Kidney epithelial cell (primary cell): ENCODE data around the gene DCDC2. TPM values are rescaled to one million over a fixed set of nuclear protein-coding genes. Genes with fewer than 3 reads are reported as not detected.

Experiments
- DNase-seq: peaks from one replicate; pipeline ENCODE4 v3.0.0-alpha.2; 2010; ENCODE audit warnings: low read depth
- H3K27me3 ChIP-seq: 2 replicates; pipeline ENCODE4 v1.6.0; 2011; ENCODE audit warnings: low read length; ENCODE audit not compliant: control insufficient read depth, insufficient read depth
- H3K36me3 ChIP-seq: 2 replicates; pipeline ENCODE4 v1.5.1; 2011; ENCODE audit warnings: low read length; ENCODE audit not compliant: control insufficient read depth, insufficient read depth
- H3K4me3 ChIP-seq: 2 replicates; pipeline ENCODE4 v1.5.1; 2011; ENCODE audit warnings: low read depth, mild to moderate bottlenecking, control low read depth, low read length
- CTCF ChIP-seq: IDR thresholded peaks from 2 replicates; pipeline ENCODE4 v1.5.1; 2011; ENCODE audit warnings: mild to moderate bottlenecking, moderate library complexity, low read length, control low read depth, inconsistent platforms; ENCODE audit not compliant: insufficient read depth, poor library complexity, severe bottlenecking
- total RNA-seq: library from RNA; depleted of rRNA; stranded (reverse); fragments of >200 nt; gene quantifications from 2 replicates; pipeline ENCODE4 v1.2.3, GENCODE V29; 2015

The DCDC2 gene
- total RNA-seq, 1 donor from 2014 or later = 43.9 TPM

- no peaks in the 10 kb centered on the region for H3K27me3 ChIP-seq
- H3K4me3 ChIP-seq = no peak overlapping the region
- peak; percentile 70 for TF ChIP-seq CTCF
- peaks cover 10% of the 10 kb centered on the region for H3K36me3 ChIP-seq
- peak; percentile 88 for DNase-seq
Observed at GRCh38 chr6:24283043-24283985, 74.5 kb downstream of the DCDC2 start.

GRCh38 chr6:24274441-24275083 is 83.3 kb downstream of the DCDC2 start:
- Histone ChIP-seq H3K27me3 (no peaks in the 10 kb centered on the region), H3K36me3 (peaks cover 8% of the 10 kb centered on the region), H3K4me3 (no peak overlapping the region)
- peak; percentile 46 for TF ChIP-seq CTCF
- DNase-seq = no peak

GRCh38 chr6:24273096-24273870 is 84.6 kb downstream of the DCDC2 start:
- no peak for TF ChIP-seq CTCF
- Histone ChIP-seq H3K27me3 (no peaks in the 10 kb centered on the region), H3K36me3 (peaks cover 4% of the 10 kb centered on the region), H3K4me3 (no peak overlapping the region)
- peak; percentile 70 for DNase-seq

- no peaks in the 10 kb centered on the region for H3K27me3 ChIP-seq
- DNase-seq = no peak
- TF ChIP-seq CTCF = no peak
- H3K4me3 ChIP-seq = no peak overlapping the region
- H3K36me3 ChIP-seq = peaks cover 4% of the 10 kb centered on the region
Observed at GRCh38 chr6:24272553-24272952, 85.3 kb downstream of the DCDC2 start.

- no peaks in the 10 kb centered on the region for H3K27me3 ChIP-seq
- no peak for DNase-seq
- no peak for TF ChIP-seq CTCF
- H3K4me3 ChIP-seq = no peak overlapping the region
- peaks cover 4% of the 10 kb centered on the region for H3K36me3 ChIP-seq
Observed at GRCh38 chr6:24272148-24272547, 85.7 kb downstream of the DCDC2 start.
